HTR-8/SVneo (cell line): Measurements from ENCODE around the gene TTC13.

Source experiments
- DNase-seq: peaks from one replicate; pipeline ENCODE4 v3.0.0; 2011; ENCODE audit warnings: low spot score, mixed read lengths; ENCODE audit not compliant: insufficient read length
- FAIRE-seq: peaks from 2 replicates; lab custom pipeline; 2011; peaks lifted over from hg19 to GRCh38; lab: Jason Lieb, UNC

The TTC13 gene

DNA sequence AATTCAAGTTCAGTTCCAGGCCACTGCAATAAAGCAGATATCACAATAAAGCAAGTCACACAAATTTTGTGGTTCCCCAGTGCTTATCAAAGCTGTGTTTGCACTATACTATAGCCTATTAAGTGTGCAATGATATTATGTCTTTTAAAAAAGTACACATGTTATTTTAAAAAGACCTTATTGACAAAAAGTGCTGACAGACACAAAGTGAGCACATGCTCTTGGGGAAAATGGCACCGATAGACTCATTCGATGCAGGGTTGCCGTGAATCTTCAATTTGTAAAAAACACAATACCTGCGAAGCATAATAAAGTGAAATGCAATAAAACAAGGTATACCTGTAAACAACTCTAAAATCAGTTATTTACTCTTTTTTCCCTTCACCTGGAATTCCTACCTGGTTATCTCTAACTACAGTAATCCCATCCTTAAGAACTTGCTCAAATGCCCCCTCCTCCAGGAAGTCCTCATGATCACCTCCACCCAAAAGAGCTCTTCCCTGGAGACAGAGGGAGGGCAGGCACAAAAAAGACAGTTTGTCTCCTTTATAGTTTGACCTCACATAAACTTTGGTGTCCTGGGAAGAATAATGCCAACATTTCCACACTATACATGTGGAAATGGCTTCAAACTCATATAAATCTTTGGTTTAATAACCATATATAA is 100.6 kb downstream of the TTC13 start:
- no peak for DNase-seq
- FAIRE-seq: no peak

DNA sequence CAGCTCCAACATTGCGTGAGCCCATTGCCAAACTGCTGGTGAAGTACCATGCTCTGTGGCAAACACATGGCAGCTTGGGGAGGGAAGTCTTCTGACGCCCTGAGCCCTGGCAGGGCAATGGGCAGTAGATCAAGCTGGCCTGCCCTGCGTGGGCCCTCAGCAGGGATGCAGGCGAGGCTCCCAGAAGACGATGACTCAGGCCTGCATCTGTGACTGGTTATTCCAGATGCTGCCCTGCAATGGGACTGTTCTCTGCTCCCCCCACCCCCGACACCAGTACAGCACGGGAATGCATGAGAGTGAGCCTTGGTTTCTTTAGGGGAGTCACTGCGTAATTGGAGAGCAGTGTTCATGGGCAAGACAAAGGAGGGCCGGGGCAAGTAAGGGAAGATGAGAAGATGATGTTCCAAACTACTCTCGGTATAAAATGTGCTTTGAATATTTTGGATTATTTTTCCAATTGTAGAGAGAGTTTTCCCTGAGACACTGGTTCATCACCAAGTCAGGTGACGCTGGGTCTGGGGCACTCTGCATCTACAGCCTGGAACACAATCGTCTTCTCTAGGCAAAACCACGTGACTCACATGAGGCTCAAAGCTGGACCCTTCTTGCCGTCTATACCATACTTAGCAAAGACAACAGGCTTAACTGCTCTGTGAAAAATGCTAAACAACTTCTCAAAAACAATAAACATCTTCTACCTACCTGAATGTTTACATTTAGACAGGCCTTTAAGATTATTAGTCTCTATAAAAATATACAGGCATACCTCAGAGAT is 101.3 kb downstream of the TTC13 start:
- no peak for DNase-seq
- FAIRE-seq: peak; percentile 23

DNA sequence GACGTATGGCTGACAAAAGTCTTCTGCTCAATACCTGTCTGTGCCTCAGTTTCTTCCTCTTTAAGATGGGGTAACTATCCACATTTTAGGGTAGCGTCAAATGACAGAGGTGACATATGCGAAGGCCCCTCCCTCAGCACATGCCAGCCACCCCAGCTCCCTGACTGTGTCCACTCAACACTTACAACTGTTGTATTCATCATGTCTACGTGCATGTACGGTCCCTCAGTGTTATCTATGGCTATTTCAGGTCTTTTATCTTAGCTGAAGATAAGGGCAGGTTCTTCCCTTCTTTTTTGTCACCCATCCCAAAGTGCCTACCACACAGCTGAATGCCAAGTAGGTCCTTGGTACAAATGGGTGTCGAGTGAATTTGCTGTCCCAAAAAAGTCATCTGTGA is 102.0 kb downstream of the TTC13 start:
- FAIRE-seq: no peak
- no peak for DNase-seq

DNA sequence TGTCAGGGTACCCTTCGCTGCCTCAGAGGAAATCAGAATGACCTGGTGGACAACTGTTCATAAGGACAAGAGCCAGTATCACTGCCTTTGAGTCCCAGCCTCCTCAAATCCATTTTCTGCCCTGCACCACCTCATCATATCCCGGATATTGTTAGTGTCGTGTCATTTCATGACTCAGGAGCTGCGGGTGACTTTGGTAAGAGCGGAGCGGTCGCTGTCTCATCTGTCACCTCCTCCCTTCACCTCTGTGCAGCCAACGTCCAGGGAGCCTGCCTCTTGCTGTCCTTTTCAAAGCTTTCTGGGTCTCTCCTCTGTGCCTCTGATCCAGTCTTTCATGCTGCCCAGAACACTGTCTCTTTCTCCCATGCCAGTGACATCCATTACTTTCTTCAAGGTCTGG is 103.3 kb downstream of the TTC13 start:
- DNase-seq (no peak), FAIRE-seq (no peak)

DNA sequence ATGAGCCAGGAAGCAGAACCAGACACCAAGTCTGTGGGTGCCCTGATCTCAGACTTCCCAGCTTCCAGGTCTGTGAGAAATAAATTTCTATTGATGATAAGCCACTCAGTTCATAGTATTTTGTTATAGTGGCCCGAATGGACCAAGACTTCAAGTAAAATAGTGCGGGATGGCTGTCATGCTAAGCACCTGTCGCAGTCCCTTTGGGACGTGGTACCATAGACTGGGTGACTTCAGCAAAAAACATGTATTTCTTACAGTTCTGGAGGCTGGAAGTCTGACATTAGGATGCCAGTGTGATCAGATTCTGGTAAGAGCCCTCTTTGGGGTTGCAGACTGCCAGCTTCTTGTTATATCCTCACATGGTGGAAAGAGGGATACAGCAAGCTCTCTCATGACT is 107.7 kb downstream of the TTC13 start:
- no peak for DNase-seq
- FAIRE-seq: no peak

DNA sequence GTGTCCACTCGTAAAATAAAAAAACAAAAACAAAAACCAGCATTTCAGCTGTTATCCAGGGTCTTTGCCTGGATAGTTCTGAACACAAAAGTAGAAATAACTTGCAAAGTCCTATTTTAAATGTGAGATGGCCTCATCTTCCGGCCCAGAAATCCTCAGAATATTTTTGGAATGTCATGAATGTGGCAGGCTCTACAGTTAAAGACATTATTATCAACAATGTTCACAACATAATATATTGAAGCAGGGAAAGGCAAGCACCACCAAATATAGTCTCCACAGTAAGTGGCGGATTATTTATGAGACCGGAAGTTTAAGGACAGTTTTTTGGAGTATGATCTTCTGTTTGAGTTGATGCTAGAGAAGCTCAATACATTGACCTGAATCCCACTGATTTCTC is 109.2 kb downstream of the TTC13 start:
- FAIRE-seq (no peak), DNase-seq (peak; percentile 51)

DNA sequence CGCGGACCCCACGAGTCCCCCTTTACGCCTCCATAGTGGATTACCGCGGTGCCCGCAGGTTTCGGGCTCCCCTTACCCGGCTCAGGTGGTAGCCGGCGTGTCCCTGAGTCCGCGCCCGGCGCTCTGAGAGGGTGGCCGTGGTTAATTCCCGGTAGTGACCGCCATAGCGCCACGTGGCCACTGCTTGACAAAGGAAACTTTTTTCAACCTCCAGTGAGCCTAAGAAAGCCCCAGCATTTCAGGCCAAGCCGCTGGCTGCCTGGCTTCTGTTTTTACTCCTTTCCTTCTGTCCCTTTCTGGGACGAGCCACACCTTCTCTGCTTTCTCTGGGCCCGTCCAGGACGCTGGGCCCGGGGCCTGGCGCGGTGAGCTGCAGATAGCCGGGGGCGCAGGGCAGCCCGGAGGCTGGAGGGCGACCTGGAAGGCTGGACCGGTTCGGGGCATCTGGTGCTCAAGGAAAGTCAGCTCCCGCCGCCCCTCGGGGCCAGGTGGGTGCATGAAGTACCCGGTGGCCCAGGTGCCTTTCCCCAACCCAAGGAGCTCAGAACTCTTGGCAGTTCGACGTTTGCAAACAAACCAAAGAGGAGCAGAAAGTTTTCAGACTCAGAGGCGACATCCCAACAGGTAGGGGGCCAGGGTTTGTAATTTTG is 109.8 kb downstream of the TTC13 start:
- DNase-seq (peak; percentile 51), FAIRE-seq (no peak)

DNA sequence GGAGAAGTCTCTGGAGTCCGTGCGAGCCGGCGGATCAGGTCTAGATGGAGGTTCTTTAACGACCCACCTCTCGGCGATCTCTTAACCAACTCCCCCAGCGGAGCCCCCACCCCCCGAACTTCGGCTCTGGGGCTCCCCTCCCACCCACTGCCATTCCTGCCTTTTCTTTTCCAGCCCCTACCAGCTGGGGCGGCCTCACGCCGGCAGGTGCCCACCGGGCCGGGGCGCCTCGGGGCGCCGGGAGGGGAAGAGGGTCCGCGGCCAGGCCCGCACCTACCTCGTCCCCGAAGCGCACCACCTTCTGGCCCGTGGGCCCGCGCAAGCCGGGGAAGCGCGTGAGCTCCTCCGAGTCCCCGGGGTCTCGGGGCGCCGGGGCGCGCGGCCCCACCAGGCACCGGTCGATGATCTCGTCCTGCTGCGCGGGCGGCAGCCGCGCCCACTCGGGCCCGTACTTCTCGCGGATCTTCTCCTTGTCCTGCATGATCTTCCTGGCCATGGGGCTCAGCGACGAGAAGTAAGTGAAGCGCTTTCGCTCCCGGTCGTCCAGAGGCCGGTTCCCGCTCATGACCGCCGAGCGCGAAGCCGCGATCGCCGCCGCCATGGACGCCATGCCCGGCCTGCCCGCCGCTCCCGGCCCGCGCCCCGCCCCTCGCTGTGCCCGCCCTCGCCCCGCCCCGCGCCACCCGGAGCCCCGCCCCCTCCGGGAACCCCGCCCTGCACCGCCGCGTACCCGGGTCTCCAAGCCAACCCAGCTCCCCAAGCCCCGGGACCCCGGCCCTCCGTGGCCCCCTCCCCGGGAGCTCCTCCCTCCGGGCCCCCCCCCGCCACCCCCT is 110.5 kb downstream of the TTC13 start, which contains the start of gene C1orf198:
Gene C1orf198 (minus strand): TSS at position 619 of the 833 bp plus-strand sequence. CDS start 9 bp downstream, at position 610.
- peak; percentile 71 for DNase-seq
- no peak for FAIRE-seq

DNA sequence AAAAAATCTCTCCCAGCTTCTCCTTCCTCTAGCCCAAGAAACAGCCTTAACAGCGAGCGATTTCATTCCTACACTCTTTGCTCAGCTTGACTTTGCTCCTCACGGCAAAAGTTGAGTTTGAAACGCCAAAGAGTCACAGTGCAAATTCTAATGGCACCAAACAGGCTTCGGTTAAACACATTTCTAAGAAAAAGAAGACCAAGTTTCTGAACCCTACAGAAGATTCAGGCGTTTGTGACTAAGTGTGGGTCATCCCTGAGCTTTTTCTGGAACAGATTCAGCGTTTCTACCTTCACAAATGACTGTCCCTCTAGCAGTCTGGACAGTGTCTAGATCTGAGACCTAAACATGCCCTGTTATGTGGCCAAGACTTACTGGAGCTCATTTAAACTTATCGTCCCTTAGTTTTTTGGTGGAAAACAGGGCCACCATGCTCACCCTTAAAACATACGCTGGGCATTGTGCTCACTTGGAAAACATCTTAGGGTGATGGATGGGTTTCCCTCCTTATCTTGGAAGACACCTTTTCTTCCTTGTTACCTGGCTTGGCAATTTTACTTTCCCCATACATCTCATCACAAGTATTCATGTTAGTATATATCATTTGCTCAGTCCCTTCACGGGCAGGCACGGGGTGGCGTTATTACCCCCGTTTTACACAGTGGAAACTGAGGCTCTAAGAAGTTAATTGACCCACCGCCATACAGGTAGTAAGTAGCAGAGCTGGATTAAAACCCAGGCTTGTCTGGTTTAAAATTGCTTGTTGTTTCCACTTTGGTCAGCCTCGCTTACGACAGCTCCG is 111.4 kb downstream of the TTC13 start:
- FAIRE-seq: no peak
- no peak for DNase-seq

DNA sequence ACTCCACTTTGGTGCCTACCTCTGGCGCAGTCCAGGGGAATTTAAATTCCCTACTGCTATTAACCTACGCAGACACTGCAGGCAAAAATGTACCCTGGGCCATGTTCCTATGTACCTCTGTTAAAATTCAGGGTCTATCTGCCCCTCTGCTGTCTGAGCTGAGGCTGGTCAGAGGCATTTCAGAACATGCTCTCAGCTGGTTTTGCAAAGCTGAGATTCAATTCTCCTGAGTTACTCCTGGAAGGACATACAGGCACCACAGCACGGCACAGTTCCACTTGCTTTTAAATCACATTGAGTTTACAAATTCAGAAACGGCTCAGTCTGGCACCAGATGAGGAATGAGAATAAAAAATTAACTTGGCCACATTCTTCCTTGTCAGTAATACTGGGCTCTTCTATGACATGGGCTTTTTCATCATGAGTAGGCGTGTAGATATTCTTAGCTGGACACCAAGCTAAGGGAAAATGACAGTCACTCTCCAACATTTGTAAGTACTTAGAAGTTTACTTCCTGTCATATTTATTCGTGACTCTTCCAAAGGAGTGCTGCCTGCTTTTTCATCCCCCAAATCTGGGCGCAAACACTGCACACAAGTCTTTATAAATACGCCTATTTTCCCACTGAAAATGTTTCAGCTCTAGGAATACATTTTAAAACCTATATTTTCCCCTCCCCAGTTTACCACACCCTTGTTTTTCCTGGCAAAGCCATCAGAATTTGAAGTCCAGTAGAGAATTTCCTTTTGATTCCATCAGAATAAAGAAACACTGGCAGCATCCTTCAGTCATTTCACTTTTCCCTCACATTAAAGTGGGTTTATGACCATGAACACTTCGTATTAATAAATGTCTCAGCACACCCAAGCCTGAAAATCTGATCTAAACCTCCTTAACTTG is 112.2 kb downstream of the TTC13 start:
- FAIRE-seq: no peak
- DNase-seq: no peak

DNA sequence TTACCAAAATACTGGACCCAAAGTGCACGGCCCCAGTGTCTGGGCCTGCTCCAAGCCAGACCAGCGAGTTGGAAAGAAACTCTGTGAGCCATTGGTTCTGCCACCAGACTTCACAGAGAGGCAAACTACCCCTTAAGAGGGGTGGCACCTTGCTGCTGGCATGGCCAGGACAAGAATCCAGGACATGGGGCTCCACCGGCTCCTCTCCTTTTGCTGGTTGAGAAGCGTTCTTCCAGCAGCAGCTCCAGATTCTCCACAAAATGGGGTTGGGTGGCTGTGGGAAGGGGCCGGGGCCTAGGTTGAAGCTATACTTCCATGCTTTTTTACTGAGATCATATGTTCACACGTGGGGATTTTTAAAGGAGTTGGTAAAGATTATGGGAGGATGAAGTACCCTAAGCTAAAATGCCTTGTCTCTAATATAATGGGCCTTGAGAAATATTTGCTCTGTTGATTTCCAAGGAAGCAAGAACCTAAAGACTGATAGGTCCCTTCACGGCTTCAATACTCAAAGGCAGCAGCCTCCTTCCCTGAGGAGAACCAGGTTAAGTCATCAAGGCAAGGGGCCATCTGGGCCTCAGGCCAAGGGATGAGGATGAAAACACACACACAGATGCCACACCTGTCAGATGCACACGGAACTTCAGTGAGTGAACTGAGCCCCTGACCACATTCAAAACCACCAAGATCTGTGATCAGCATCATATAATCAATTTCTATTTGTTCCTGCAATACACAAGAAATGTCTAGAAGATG is 113.4 kb downstream of the TTC13 start:
- FAIRE-seq (no peak), DNase-seq (no peak)

DNA sequence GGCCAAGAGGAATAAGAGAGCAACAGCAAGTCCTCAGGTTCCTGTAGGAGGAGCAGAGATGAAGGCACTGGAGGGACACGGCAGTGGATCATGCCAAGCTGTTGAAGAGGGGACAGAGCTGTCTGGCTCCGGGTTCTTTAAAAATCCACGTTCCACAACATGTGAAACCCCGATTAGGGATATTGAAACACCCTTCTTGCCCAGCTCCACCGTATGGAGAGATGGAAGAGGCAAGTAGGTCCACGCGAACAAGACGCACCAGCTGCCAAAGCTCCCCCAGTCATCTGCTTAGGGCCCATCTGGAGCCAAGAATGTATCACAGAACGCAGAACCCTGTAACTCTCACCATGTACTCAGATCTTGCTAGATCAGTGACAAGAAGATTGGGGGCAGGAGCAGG is 114.2 kb downstream of the TTC13 start:
- DNase-seq (no peak), FAIRE-seq (no peak)

DNA sequence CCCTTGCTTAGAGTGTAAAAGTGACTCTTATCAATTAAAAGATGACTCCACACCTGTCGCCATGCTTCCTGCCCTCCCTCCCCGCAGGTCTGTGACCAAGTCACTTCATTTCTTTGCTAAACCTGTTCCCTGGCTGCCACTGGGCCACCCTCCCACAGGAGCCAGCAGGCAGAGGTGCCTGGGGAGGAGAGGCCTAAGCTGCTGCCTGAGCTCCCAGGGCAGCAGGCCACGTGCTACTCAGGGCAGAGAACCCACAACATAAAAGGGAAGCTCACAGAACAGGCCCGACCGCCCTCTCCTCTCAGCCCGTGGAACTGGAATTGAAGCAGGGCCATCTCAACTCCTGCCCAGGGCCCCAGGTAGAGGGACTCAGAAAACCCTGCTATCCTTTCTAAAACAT is 115.2 kb downstream of the TTC13 start:
- no peak for DNase-seq
- FAIRE-seq: no peak

DNA sequence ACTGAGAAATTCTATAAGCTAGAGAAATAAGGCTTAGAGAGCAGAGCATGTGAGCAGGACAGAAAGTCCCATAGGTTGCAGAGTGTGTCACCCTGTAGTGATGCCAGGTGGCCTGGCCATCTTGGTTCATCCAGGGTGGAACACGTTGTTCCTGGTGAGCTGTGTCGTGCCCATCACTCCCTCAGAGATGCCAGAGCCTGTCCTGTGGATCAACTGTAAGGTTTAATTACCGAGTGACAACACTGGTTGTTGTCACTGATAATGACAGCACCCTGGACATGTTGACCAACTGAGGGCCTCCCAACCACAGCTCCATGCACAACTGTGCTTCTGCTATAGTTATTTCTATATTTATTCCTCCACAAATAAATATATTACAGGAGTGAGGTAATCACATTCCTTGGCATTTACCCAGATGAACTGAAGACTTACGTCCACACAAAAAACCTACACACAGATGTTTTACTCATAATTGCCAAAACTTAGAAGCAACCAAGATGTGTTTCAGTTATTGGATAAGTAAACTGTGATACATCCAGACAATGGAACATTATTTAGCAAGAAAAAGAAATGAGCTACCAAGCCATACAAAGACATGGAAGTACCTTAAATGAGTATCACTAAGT is 116.6 kb downstream of the TTC13 start:
- DNase-seq: no peak
- FAIRE-seq: no peak

DNA sequence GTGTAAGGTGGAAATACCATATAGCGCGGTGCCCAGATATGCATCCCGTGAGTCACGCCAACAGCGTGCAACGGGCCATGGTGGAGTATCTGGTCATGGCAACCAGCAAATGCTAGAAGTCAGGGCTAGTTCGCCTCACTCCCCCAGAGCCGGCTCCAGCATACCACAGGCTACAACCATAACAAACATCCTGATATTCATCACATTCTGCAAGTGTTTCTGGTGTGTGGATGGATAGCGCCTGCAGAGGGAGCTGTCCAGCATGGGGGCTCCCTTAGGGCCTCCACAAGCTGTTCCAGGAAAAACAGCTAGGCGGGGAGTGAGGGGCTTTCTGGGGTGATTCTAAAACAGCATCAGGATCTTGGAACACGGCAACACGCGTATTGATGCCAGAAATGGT is 117.2 kb downstream of the TTC13 start:
- DNase-seq (no peak), FAIRE-seq (no peak)

DNA sequence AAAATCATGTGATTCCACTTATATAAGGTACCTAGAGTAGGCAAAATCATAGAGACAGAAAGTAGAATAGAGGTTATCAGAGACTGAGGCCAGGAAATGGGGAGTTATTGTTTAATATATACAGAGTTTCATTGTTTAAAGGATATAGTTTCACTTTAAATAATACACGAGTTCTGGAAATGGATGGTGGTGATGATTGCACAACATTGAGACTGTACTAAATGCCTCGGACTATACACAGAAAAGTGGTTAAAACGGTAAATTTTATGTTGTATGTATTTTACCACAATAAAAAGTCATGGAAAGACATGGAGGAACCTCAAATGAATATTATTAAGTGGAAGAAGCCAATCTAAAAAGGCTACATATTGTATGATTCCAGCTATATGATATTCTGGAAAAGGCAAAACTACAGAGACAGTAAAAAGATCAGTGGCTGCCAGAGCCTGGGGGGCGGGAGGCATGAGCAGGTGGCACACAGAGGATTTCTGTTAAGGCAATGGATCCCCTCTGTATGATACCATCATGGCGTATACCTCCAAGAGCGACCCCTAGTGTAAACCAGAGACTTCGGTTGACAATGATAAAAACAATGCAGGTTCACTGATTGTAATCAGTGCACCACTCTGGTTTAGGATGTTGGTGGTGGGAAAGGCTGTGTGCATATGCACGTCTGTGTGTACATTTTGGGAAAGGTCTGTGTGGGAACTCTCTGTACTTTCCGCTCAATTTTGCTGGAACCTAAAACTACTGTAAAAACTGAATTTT is 117.9 kb downstream of the TTC13 start:
- DNase-seq (no peak), FAIRE-seq (no peak)
